Ramos (cell line): ENCODE measurements around the gene C6orf118.

ENCODE experiments used
- in situ Hi-C: fragments of 300-500 bp; cut with MboI; formaldehyde crosslinking; loops from one replicate; pipeline ENCODE4 v1.14.3; 2022; ENCODE audit warnings: low sequenced_read_pairs; ENCODE audit not compliant: unreplicated experiment

Gene C6orf118

GRCh38 chr6:165245287-165245686 is 64.1 kb downstream of the C6orf118 start:
- in situ Hi-C loops, result no loop called here

GRCh38 chr6:165244524-165245247 is 64.7 kb downstream of the C6orf118 start:
- in situ Hi-C loops, result no loop called here

GRCh38 chr6:165243801-165244200 is 65.6 kb downstream of the C6orf118 start:
- in situ Hi-C loops, result no loop called here

GRCh38 chr6:165236326-165236725 is 73.1 kb downstream of the C6orf118 start:
- in situ Hi-C loops, result no loop called here

GRCh38 chr6:165232731-165233488 is 76.5 kb downstream of the C6orf118 start:
- in situ Hi-C loops, result no loop called here

GRCh38 chr6:165231581-165232561 is 77.5 kb downstream of the C6orf118 start:
- in situ Hi-C loops, result no loop called here

- in situ Hi-C loops, result no loop called here
Measured at GRCh38 chr6:165231177-165231576, 78.2 kb downstream of the C6orf118 start.
